Measurements from ENCODE around the gene TXNDC11.
"Not testable (repeated sequence)": the region's sequence is repeated elsewhere in the genome, so short reads cannot be mapped to it uniquely, and the experiment has no call there.

The TXNDC11 gene, protein sequence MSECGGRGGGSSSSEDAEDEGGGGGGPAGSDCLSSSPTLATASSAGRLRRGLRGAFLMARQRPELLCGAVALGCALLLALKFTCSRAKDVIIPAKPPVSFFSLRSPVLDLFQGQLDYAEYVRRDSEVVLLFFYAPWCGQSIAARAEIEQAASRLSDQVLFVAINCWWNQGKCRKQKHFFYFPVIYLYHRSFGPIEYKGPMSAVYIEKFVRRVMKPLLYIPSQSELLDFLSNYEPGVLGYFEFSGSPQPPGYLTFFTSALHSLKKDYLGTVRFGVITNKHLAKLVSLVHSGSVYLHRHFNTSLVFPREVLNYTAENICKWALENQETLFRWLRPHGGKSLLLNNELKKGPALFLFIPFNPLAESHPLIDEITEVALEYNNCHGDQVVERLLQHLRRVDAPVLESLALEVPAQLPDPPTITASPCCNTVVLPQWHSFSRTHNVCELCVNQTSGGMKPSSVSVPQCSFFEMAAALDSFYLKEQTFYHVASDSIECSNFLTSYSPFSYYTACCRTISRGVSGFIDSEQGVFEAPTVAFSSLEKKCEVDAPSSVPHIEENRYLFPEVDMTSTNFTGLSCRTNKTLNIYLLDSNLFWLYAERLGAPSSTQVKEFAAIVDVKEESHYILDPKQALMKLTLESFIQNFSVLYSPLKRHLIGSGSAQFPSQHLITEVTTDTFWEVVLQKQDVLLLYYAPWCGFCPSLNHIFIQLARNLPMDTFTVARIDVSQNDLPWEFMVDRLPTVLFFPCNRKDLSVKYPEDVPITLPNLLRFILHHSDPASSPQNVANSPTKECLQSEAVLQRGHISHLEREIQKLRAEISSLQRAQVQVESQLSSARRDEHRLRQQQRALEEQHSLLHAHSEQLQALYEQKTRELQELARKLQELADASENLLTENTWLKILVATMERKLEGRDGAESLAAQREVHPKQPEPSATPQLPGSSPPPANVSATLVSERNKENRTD

GRCh38 chr16:11742536-11743307 is at the start of gene TXNDC11:
Gene TXNDC11, minus strand, starts transcription at chr16:11742857. Its CDS starts 127 bp downstream, at chr16:11742730.
- DNase-seq = peak; percentile 95

DNA sequence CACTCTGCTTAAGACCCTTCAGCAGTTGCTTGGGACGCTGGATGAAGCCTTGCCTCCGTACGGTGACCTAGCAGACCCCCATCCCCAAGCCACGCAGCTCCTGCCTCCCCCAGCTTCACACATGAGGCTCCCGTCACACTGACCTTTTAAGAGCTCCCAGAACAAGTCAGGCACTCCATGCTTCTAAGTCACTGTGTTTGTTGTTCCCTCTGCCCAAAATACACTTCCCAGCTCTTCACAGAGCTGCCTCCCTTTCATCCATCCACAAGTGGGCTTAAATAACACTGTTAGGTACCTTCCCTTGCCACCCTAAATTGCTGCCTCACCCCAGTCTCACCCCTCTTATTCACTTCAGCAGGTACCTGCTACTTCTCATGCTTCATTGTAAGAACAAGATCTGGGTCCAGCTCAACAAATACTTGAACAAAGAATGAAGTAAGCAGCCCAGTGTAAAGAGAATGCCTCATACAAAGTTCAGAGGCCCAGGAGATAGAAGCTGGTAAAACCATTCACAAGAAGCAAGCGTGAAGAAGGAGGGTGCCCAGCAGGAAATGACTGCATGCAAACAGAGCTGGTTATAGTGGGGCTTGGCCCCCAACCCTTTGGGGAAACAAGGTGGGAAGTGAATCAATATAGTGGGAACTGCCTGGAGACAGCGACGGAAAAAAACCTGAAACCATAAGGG is 48.6 kb upstream of the TXNDC11 start:
- no peak for DNase-seq

DNA sequence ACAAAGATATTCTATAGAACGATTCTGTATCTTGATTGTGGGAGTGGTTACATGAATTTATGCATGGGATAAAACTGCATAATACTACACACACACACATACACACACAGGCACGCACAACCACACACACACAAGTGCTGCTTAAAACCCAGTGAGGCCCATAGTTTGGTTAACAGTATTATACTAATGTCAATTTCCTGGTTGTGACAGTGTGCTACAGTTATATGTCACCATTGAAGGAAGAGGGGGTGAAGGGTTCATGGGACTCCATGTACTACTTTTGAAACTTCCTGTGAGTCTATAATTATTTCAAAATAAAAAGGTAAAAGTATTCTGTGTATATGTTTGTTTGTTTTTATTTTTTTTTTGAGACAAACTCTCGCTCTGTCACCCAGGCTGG is 46.3 kb upstream of the TXNDC11 start:
- no peak for DNase-seq

GRCh38 chr16:11784980-11785599 is 42.4 kb upstream of the TXNDC11 start:
- not testable (repeated sequence) for DNase-seq

DNA sequence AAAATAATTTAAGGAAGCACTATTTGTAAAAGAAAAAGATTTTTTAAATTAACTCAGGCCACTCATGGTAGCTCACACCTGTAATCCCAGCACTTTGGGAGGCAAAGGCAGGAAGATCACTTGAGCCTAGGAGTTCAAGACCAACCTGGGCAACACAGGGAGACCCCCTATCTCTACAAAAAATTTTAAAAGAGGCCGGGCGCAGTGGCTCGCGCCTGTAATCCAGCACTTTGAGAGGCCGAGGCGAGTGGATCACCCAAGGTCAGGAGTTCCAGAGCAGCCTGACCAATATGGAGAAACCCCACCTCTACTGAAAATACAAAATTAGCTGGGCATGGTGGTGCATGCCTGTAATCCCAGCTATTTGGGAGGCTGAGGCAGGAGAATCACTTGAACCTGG is 41.7 kb upstream of the TXNDC11 start:
- not testable (repeated sequence) for DNase-seq

DNA sequence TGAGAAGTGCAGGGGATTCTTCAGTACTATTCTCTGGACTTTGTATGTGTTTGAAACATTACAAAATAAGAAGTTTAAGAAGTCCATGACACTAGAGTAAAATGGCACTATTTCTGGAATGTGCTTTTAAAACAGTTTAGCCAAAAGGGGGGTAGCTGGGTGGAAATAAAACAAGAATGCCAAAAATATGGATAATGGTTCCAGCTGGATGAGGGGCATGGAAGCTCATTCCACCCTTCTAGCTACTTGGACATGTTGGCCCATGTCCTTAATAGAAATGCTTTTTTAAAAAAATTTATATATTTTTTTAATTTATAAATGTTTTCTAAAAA is 41.3 kb upstream of the TXNDC11 start:
- no peak for DNase-seq

- peak; percentile 17 for DNase-seq
Observed at GRCh38 chr16:11783319-11784037, 40.8 kb upstream of the TXNDC11 start.

DNA sequence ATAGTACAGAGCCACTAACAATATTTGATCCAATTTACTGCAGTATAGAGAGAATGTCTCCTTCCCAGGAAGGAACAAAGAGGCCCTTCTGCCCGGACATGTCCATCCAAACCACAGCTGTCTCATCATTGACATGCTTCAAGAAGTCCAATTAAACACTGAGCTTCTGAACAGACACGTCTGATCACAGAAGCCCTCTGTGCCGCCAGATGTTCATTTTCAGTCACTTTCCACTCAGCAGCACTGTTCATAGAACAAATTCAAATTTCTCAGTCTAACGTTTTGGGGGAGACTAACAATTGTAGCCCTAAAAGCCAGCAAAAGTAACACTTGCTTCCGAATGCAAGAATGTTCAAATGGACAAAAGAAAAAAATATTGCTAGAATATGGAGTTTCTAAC is 39.1 kb upstream of the TXNDC11 start:
- no peak for DNase-seq

DNA sequence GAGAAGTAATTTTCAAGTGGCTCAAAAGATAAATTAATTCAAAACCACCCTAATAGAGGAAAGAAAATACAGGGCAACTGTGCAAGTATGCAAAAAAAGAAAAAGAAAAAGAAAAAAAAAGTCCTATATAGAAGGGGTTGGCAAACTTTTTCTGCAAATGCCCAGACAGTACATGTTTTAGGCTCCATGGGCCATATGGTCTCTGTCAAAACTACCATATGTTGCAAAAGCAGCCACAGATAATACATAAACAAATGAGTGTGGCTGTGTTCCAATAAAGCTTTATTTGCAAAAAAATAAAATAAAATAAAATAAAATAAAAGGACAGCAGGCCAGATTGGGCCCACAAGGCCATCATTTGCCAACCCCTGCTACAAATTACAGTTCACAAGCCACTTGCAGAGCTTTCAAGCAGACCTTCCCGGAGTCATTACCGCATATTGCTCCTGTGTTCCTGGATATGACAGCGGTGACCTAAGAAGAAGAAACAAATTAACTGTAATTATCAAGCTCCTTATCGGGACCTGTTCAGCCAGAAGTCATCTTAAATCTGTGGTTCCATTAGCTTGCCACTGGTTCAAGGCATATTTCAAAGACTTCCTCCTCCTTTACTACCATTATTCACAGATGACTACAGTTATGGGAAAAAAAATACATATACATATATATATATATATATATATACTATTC is 38.5 kb upstream of the TXNDC11 start:
- peak; percentile 8 for DNase-seq

- no peak for DNase-seq
Observed at GRCh38 chr16:11779074-11779473, 36.4 kb upstream of the TXNDC11 start.

- no peak for DNase-seq
Observed at GRCh38 chr16:11774065-11774626, 31.5 kb upstream of the TXNDC11 start.

DNA sequence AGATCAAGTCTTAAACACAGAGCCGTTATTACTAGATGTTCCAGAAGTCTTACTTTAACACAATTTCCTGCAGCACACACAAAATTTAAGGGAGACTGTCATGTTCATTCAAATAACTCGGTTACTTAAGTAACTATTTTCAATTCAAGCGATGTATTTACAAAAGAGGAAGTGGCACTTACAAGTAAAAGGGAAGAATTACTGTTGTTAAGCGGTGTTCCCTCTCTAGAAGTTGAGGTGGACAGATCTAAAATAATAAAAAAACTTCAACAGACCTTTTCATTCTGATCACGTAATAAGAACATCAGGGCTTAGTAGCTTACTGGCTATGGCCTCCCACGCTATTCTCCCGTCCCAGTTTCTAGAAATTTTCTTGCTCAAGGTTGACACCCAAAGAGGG is 26.2 kb upstream of the TXNDC11 start:
- DNase-seq = no peak

DNA sequence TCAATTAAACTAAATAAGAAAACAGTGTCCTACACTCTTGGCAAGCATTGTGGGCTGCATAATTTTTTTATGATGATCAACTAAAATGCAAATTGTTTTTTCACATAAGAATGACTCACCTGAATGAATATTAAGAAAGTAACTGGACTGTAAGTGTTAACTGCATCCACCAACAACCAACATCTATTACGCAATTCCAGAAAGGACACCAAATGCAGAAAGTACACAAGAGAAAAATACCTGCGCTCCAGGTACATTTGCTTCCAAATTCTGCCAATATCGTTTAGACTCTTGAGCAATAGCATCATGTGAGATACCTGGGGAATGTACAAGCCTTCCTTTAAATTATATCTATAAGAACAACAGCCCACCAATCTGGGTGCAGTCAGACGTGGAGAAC is 19.8 kb upstream of the TXNDC11 start:
- no peak for DNase-seq

DNA sequence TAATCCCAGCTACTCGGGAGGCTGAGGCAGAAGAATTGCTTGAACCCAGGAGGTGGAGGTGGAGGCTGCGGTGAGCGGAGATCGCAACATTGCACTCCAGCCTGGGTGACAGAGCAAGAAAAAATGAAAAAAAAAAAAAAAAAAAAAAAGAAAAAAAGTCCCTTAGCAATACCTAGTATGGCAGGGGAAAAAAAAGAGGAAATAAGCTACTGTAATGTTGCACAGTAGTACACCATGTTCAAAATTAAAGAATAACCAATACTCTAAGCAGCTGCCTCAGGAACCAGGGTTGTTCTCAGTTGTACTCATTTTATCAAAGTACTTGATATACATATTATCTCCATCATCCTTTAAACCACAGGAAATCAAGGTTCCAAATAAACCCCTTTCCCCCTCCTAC is 17.3 kb upstream of the TXNDC11 start:
- no peak for DNase-seq

DNA sequence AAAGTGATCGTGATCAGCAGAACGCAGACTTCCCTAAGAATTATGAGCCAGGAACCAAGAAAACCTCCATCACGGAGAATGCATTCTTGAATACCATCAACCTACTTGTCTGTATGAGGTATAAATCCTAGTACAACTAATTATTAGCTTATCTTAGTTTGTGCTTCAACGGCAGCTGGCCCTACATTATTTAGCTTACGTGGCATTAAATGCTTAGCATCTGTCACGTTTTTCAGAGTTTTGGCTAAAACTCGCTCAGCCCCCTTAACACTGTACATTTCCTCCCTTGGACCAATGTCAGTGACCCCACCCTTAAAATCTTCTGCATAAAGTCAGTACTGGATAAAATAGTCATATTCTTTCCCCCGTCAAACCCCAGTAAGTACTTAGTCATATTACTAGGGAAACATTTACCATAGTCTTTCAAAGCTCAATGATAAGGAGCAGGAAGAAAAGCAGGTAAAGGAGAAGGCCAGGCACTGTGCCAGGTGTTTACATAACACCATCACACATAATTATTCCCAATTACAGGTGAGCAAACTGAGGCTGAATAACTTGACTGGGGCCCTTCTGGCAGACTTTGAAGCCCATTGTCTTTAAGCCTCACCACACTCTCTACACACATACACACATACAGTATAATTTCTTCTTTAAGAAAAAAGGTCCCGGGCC is 16.6 kb upstream of the TXNDC11 start:
- DNase-seq = no peak

- DNase-seq = no peak
Observed at GRCh38 chr16:11757671-11758545, 15.3 kb upstream of the TXNDC11 start.

DNA sequence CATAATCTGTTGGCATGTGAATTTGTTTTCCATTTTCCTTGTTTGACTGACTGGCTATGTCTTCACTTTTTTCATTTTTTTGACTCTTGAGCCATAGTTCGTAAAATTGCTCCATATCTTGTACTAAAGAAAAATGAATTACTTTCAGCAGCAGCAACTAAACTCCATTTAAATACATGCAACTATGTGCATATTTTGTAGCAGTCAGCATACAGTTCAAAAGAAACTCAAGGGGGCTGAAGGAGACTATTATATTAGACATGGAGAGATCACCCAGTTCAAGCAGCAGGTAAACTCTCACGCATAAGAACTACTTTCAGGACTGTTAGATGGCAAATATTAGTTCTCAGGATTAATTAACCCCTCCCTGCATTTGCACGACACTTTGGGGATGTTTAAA is 13.6 kb upstream of the TXNDC11 start:
- no peak for DNase-seq

DNA sequence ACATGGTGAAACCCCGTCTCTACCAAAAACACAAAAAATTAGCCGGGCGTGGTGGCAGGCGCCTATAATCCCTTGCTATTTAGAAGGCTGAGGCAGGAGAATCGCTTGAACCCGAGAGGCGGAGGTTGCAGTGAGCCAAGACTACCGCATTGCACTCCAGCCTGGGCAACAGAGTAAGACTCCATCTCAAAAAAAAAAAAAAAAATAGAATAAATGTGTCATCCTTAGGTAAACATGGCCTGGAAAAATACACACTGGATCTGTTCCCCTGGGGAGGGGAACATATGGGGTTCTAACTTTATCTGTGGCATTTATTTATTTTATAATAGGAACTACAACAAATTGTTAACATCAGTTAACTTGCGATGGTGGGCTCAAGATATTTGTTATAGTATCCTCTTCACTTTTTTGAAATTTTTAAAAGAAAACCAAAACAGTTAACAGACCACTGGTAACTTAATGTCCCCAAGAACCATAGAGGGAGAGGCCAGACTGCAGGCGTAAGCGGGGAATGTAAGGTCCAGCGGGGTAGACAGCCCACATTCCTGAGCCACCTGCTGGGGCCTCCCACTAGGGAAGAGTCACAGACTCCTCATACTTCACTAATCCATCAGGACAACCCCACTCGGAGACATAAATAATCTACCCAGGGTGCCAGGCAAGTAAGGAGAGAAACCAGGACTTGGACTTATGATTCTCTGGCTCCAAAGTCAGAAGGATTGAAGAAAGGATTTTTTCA is 12.5 kb upstream of the TXNDC11 start:
- no peak for DNase-seq
